Pancreas (tissue), 10 donors: ENCODE data around the gene MAP3K7. TPM values are rescaled to one million over a fixed set of nuclear protein-coding genes. Genes with fewer than 3 reads are reported as not detected.

Source experiments
- ATAC-seq, 4 donors: fragments of 200-7000 bp; cut with Tn5 transposase; one replicate each; pipeline versions ENCODE4 v1.8.0 to v1.9.1; 2020; ENCODE audit warnings: mild to moderate bottlenecking in 4 of 4, moderate library complexity in 4 of 4
- DNase-seq, 6 donors: peaks; one replicate each; pipeline ENCODE4 v3.0.0-alpha.2; 2020
- FAIRE-seq: peaks from 2 replicates; lab custom pipeline; 2012; peaks lifted over from hg19 to GRCh38; lab: Jason Lieb, UNC
- H3K27ac ChIP-seq, 4 donors: fragments of 200-600 bp; sonication (generic); 1 replicate in 3 of 4; 2 replicates in 1 of 4; pipeline versions ENCODE4 v1.5.0 to v1.8.0; 2020
- H3K27me3 ChIP-seq, 4 donors: fragments of 200-600 bp; one replicate each; pipeline ENCODE4 v1.8.0; 2021
- H3K36me3 ChIP-seq, 3 donors: fragments of 200-600 bp; sonication (generic) in 1 of 3; one replicate each; pipeline versions ENCODE4 v1.5.0 to v1.8.0; 2020 to 2021
- H3K4me1 ChIP-seq, 3 donors: fragments of 200-600 bp; one replicate each; pipeline ENCODE4 v1.8.0; 2021
- H3K4me3 ChIP-seq, 4 donors: fragments of 200-600 bp; sonication (generic) in 2 of 4; one replicate each; pipeline versions ENCODE4 v1.5.0 to v1.8.0; 2020 to 2021
- H3K9me3 ChIP-seq, 4 donors: fragments of 200-600 bp; one replicate each; pipeline ENCODE4 v1.8.0; 2021
- CTCF ChIP-seq, 4 donors: fragments of 200-600 bp; sonication (generic) in 3 of 4; IDR thresholded peaks; one replicate each; pipeline versions ENCODE4 v1.5.0 to v1.8.0; 2021; ENCODE audit warnings: antibody characterized with exemption in 4 of 4
- WGBS, 2 donors: extraction: QIAGEN DNeasy Blood & Tissue Kit; methylation state at CpG; one replicate each; pipeline ENCODE4 v1.1.7; 2013; 5-methylcytosine and 5-hydroxymethylcytosine counted together
- intact Hi-C, 3 donors: fragments of 100-400 bp; cut with DNase I; formaldehyde crosslinking; loops; one replicate each; pipeline versions ENCODE4 v1.11.1 to v1.14.2; 2022
- polyA plus RNA-seq, 2 donors: library from polyadenylated mRNA; stranded (reverse); fragments of 200-250 nt; gene quantifications; one replicate each; pipeline ENCODE4 v1.2.3, GENCODE V29; 2013
- total RNA-seq, 6 donors: library from RNA; stranded (reverse); fragmentation: NEBNext Ultra II Directional in 4 of 6; extraction: Animal tissue kit (Norgen Biotek cat#: 25700) in 4 of 6; gene quantifications; one replicate each; pipeline versions ENCODE4 v1.2.1 to v1.2.4, GENCODE V29; 2021 to 2023
- donor health status: healthy with polysubstance abuse.
- donor health status: DM: no; HTN: no; CAD: no; lungs with moderate emphysema.
- donor health status: DM: no; HTN: no; CAD: no.
- donor health status: control.
- donor health status: control.
- donor health status: Bipolar disorder and iron deficiency.
- donor health status: DM: yes; HTN: yes; CAD: no.
- donor health status: DM: no; HTN: no; CAD: no.
- donor health status: DM: no; HTN: no; CAD: no.
- donor health status: DM: yes; HTN: yes; CAD: no.

Gene MAP3K7
- 10 to 100 TPM in 1 of 6 donors, 1 to 10 TPM in 5; 4.9 to 13.2 (median 7.4) TPM for total RNA-seq
- 10 to 100 TPM in 1 of 2 donors, 1 to 10 TPM in 1; 5.9 to 10.5 TPM for polyA plus RNA-seq

- intact Hi-C loops: no loop called here
- no peak for TF ChIP-seq CTCF (IDR thresholded peaks at IDR 0.05)
- peak within 1 kb of the TSS; percentile 88 to 95 (median 92) for H3K27ac ChIP-seq
- ATAC-seq (peak; percentile 96 to 98 (median 97)), FAIRE-seq (peak; percentile 20), DNase-seq (peak; percentile 79 to 94 (median 90))
- no peaks in the 10 kb centered on the region for H3K9me3 ChIP-seq
- peak within 1 kb of the TSS; percentile 88 to 99 (median 94) for H3K4me3 ChIP-seq
- peaks cover 0 to 4% (median 2%) of the 10 kb centered on the region in 4 donors for H3K27me3 ChIP-seq
- no peaks in the 10 kb centered on the region for H3K36me3 ChIP-seq
- WGBS, 2 donors: 0% methylated on average over 51 to 58 of the region's 58 CpGs
- H3K4me1 ChIP-seq: peaks cover 11 to 14% (median 13%) of the 10 kb centered on the region in 3 donors
Measured at GRCh38 chr6:90586836-90587638, at the start of gene MAP3K7. MAP3K7 (minus strand) TSS chr6:90587072; CDS start chr6:90586883, 189 bp downstream.

GRCh38 chr6:90631046-90631445, 44.2 kb upstream of the MAP3K7 start:
- WGBS, 2 donors: 13% methylated on average over 1 of the region's 1 CpG
- Histone ChIP-seq H3K4me1 (no peaks in the 10 kb centered on the region), H3K27me3 (no peaks in the 10 kb centered on the region), H3K36me3 (no peaks in the 10 kb centered on the region), H3K27ac (no peak overlapping the region), H3K9me3 (no peaks in the 10 kb centered on the region), H3K4me3 (no peak overlapping the region)
- intact Hi-C loops: no loop called here
- DNase-seq (no peak), FAIRE-seq (no peak), ATAC-seq (no peak)
- no peak for TF ChIP-seq CTCF (IDR thresholded peaks at IDR 0.05)

GRCh38 chr6:90621581-90621980, 34.7 kb upstream of the MAP3K7 start:
- Histone ChIP-seq H3K27me3 (no peaks in the 10 kb centered on the region), H3K4me1 (no peaks in the 10 kb centered on the region), H3K4me3 (no peak overlapping the region), H3K36me3 (no peaks in the 10 kb centered on the region), H3K9me3 (no peaks in the 10 kb centered on the region), H3K27ac (no peak overlapping the region)
- ATAC-seq (no peak), DNase-seq (no peak), FAIRE-seq (no peak)
- 55 to 67% methylated on average over 2 of the region's 2 CpGs for WGBS, 2 donors
- intact Hi-C loops: no loop called here
- TF ChIP-seq CTCF (IDR thresholded peaks at IDR 0.05): no peak

GRCh38 chr6:90619221-90619620, 32.3 kb upstream of the MAP3K7 start:
- ATAC-seq: no peak
- Histone ChIP-seq H3K4me3 (no peak overlapping the region), H3K36me3 (no peaks in the 10 kb centered on the region), H3K27me3 (peaks cover 0 to 3% (median 0%) of the 10 kb centered on the region in 4 donors), H3K27ac (no peak overlapping the region), H3K4me1 (no peaks in the 10 kb centered on the region), H3K9me3 (no peaks in the 10 kb centered on the region)
- FAIRE-seq: no peak
- TF ChIP-seq CTCF (IDR thresholded peaks at IDR 0.05): no peak
- no peak for DNase-seq
- intact Hi-C loops: no loop called here
- WGBS, 2 donors: 24 to 38% methylated on average over 2 of the region's 2 CpGs

- no peak for ATAC-seq
- 57 to 65% methylated on average over 6 of the region's 6 CpGs for WGBS, 2 donors
- TF ChIP-seq CTCF (IDR thresholded peaks at IDR 0.05): no peak
Measured at GRCh38 chr6:90612313-90612680, 25.4 kb upstream of the MAP3K7 start.

More at GRCh38 chr6:90612313-90612680, 25.4 kb upstream of the MAP3K7 start:
- no peaks in the 10 kb centered on the region for H3K9me3 ChIP-seq
- H3K27me3 ChIP-seq: peaks cover 0 to 7% (median 2%) of the 10 kb centered on the region in 4 donors
- H3K4me1 ChIP-seq: peaks cover 0 to 6% (median 4%) of the 10 kb centered on the region in 3 donors
- H3K27ac ChIP-seq: no peak overlapping the region
- H3K4me3 ChIP-seq: no peak overlapping the region
- no peaks in the 10 kb centered on the region for H3K36me3 ChIP-seq
- no peak for DNase-seq
- FAIRE-seq: no peak
- intact Hi-C loops: no loop called here
